Liver (tissue), 3 donors: Measurements from ENCODE around the gene KCNJ5.

Experiments used
- CTCF ChIP-seq: fragments of 150-350 bp; IDR thresholded peaks from 2 replicates; pipeline ENCODE4 v1.5.1; 2017; ENCODE audit warnings: improper control_type of control experiment, low read depth, low read length; ENCODE audit not compliant: missing input control
- FOXA1 ChIP-seq: IDR thresholded peaks from 2 replicates; pipeline ENCODE4 v1.6.1; 2016; ENCODE audit warnings: antibody characterized with exemption
- GABPA ChIP-seq, 2 donors: IDR thresholded peaks in 1 of 2; conservative IDR thresholded peaks in 1 of 2; 2 replicates each; pipeline ENCODE4 v1.6.1; 2016; ENCODE audit warnings: antibody characterized with exemption in 2 of 2, mild to moderate bottlenecking in 1 of 2, moderate library complexity in 1 of 2
- HNF4A ChIP-seq, 2 donors: conservative IDR thresholded peaks; 2 replicates each; pipeline ENCODE4 v1.6.1; 2016; ENCODE audit warnings: antibody characterized with exemption in 2 of 2, mild to moderate bottlenecking in 2 of 2
- JUND ChIP-seq, 2 donors: IDR thresholded peaks; 2 replicates each; pipeline ENCODE4 v1.6.1; 2016; ENCODE audit warnings: antibody characterized with exemption in 2 of 2
- MAX ChIP-seq: IDR thresholded peaks from 2 replicates; pipeline ENCODE4 v1.6.1; 2016; ENCODE audit warnings: antibody characterized with exemption
- NR2F2 ChIP-seq: IDR thresholded peaks from 2 replicates; pipeline ENCODE4 v1.6.1; 2016; ENCODE audit warnings: antibody characterized with exemption
- RAD21 ChIP-seq, 2 donors: IDR thresholded peaks; 2 replicates each; pipeline ENCODE4 v1.6.1; 2016; ENCODE audit warnings: antibody characterized with exemption in 2 of 2, mild to moderate bottlenecking in 2 of 2
- YY1 ChIP-seq: IDR thresholded peaks from 2 replicates; pipeline ENCODE4 v1.6.1; 2016; ENCODE audit warnings: antibody characterized with exemption, mild to moderate bottlenecking
- ZBTB33 ChIP-seq: IDR thresholded peaks from 2 replicates; pipeline ENCODE4 v1.6.1; 2016; ENCODE audit warnings: antibody characterized with exemption
- donor health status: healthy.
- donor health status: healthy.

- no peak for TF ChIP-seq CTCF
- no peak for TF ChIP-seq ZBTB33
- no peak for TF ChIP-seq YY1
- no peak for TF ChIP-seq MAX
- TF ChIP-seq FOXA1 = no peak
- TF ChIP-seq HNF4A (conservative IDR thresholded peaks at IDR 0.05) = no peak
- no peak for TF ChIP-seq GABPA (IDR thresholded peaks at IDR 0.05 in 1 of 2, conservative IDR thresholded peaks at IDR 0.05 in 1 of 2)
- no peak for TF ChIP-seq RAD21 (IDR thresholded peaks at IDR 0.05)
- TF ChIP-seq JUND (IDR thresholded peaks at IDR 0.05) = no peak
- no peak for TF ChIP-seq NR2F2
These were observed 26.1 kb downstream of the KCNJ5 start for GRCh38 chr11:128917144-128917724.
